Measurements from ENCODE around the gene LHPP. TPM values are rescaled to one million over a fixed set of nuclear protein-coding genes. Genes with fewer than 3 reads are reported as not detected.

Gene LHPP
- total RNA-seq, 1 experiment from 2014 or later = 24.7 TPM

- Histone ChIP-seq H4K20me1 (ENCODE audit: insufficient read depth) (no peaks in the 10 kb centered on the region), H3K4me3 (no peak overlapping the region), H3K4me1 (replicated peaks; ENCODE audit: insufficient read depth) (peaks cover 12% of the 10 kb centered on the region), H3K36me3 (ENCODE audit: low read depth) (no peaks in the 10 kb centered on the region), H3K9me2 (ENCODE audit: insufficient read depth) (no peaks in the 10 kb centered on the region), H3K27ac (no peak overlapping the region), H3K9me3 (ENCODE audit: insufficient read depth, low read depth) (no peaks in the 10 kb centered on the region), H3K27me3 (ENCODE audit: insufficient read depth, low read depth) (no peaks in the 10 kb centered on the region), H3K79me2 (ENCODE audit: low read depth) (peaks cover 16% of the 10 kb centered on the region; the same call in 1 of the 2 replicates), H2AFZ (no peak overlapping the region), H3K4me2 (no peak overlapping the region), H3F3A (ENCODE audit: insufficient read depth, low read depth) (peaks cover 13% of the 10 kb centered on the region; the same call in 1 of the 2 replicates)
- TF ChIP-seq CTCF (conservative IDR thresholded peaks at IDR 0.05) (no peak), EZH2 (IDR thresholded peaks at IDR 0.05; ENCODE audit: low read depth) (no peak)
- BruUV-seq (replicated peaks) = no TSS peak
- CTCF ChIA-PET = no interaction called here
- POLR2A ChIA-PET (ENCODE audit: unreplicated experiment) = interaction anchor here (0.6 kb wide), 1 partner anchor 10 kb away, joined by 3 read pairs; no protein-coding TSS in a partner anchor
- DNase-seq = no peak
- intact Hi-C loops (cut with micrococcal nuclease; ENCODE audit: unreplicated experiment) = no loop called here
Measured at GRCh38 chr10:124465777-124466488, 4.3 kb downstream of the LHPP start.

- peaks cover 12% of the 10 kb centered on the region for H3K4me1 ChIP-seq (replicated peaks; ENCODE audit: insufficient read depth)
- no peak for DNase-seq
- peaks cover 14% of the 10 kb centered on the region; the same call in 1 of the 2 replicates for H3F3A ChIP-seq (ENCODE audit: insufficient read depth, low read depth)
- no peak overlapping the region for H3K4me3 ChIP-seq
- H3K79me2 ChIP-seq (ENCODE audit: low read depth) = peaks cover 16% of the 10 kb centered on the region; the same call in 1 of the 2 replicates
- ChIA-PET CTCF (no interaction called here), POLR2A (ENCODE audit: unreplicated experiment) (no interaction called here)
- no peaks in the 10 kb centered on the region for H3K36me3 ChIP-seq (ENCODE audit: low read depth)
- no peaks in the 10 kb centered on the region for H3K9me3 ChIP-seq (ENCODE audit: insufficient read depth, low read depth)
- intact Hi-C loops (cut with micrococcal nuclease; ENCODE audit: unreplicated experiment) = no loop called here
- no peaks in the 10 kb centered on the region for H3K27me3 ChIP-seq (ENCODE audit: insufficient read depth, low read depth)
- H3K9me2 ChIP-seq (ENCODE audit: insufficient read depth) = no peaks in the 10 kb centered on the region
- TF ChIP-seq CTCF (conservative IDR thresholded peaks at IDR 0.05) = no peak
- TF ChIP-seq EZH2 (IDR thresholded peaks at IDR 0.05; ENCODE audit: low read depth) = no peak
- no TSS peak for BruUV-seq (replicated peaks)
- no peaks in the 10 kb centered on the region for H4K20me1 ChIP-seq (ENCODE audit: insufficient read depth)
- no peak overlapping the region for H3K4me2 ChIP-seq
- no peak overlapping the region for H2AFZ ChIP-seq
- no peak overlapping the region for H3K27ac ChIP-seq
Measured at GRCh38 chr10:124467165-124467564, 5.5 kb downstream of the LHPP start.

- Histone ChIP-seq H3K4me2 (no peak overlapping the region), H3K4me1 (replicated peaks; ENCODE audit: insufficient read depth) (no peaks in the 10 kb centered on the region), H4K20me1 (ENCODE audit: insufficient read depth) (no peaks in the 10 kb centered on the region), H3K79me2 (ENCODE audit: low read depth) (peaks cover 13% of the 10 kb centered on the region; the same call in 1 of the 2 replicates), H2AFZ (no peak overlapping the region), H3K27ac (no peak overlapping the region), H3K36me3 (ENCODE audit: low read depth) (no peaks in the 10 kb centered on the region), H3K9me2 (ENCODE audit: insufficient read depth) (no peaks in the 10 kb centered on the region), H3F3A (ENCODE audit: insufficient read depth, low read depth) (peaks cover 6% of the 10 kb centered on the region; the same call in 1 of the 2 replicates), H3K4me3 (no peak overlapping the region), H3K27me3 (ENCODE audit: insufficient read depth, low read depth) (no peaks in the 10 kb centered on the region), H3K9me3 (ENCODE audit: insufficient read depth, low read depth) (no peaks in the 10 kb centered on the region)
- no peak for DNase-seq
- TF ChIP-seq CTCF (conservative IDR thresholded peaks at IDR 0.05) = no peak
- no peak for TF ChIP-seq EZH2 (IDR thresholded peaks at IDR 0.05; ENCODE audit: low read depth)
- intact Hi-C loops (cut with micrococcal nuclease; ENCODE audit: unreplicated experiment) = no loop called here
- ChIA-PET CTCF (no interaction called here), POLR2A (ENCODE audit: unreplicated experiment) (no interaction called here)
- no TSS peak for BruUV-seq (replicated peaks)
Measured at GRCh38 chr10:124468624-124469023, 7.0 kb downstream of the LHPP start.
